RWPE2 (cell line): ENCODE data around the gene TMIE.
A peak's percentile ranks its signal among the peaks of the same experiment; 100 is the strongest.

Experiments
- ATAC-seq: fragments of 200-7000 bp; cut with Tn5 transposase; 3 replicates; pipeline ENCODE4 v1.9.1; 2021; ENCODE audit warnings: low read depth
- DNase-seq: peaks from one replicate; pipeline ENCODE4 v3.0.0-alpha.2; 2020; ENCODE audit warnings: low spot score
- H3K27ac ChIP-seq: fragments of 450-650 bp; 2 replicates; pipeline ENCODE4 v1.5.1; 2017; ENCODE audit warnings: mild to moderate bottlenecking; ENCODE audit not compliant: poor library complexity, severe bottlenecking
- H3K27me3 ChIP-seq: fragments of 250-450 bp; sonication (Bioruptor Pico); 2 replicates; pipeline ENCODE4 v1.5.1; 2021; ENCODE audit warnings: mild to moderate bottlenecking, moderate library complexity; ENCODE audit not compliant: insufficient read depth, poor library complexity, severe bottlenecking
- H3K36me3 ChIP-seq: fragments of 250-450 bp; sonication (Bioruptor Pico); 2 replicates; pipeline ENCODE4 v1.5.1; 2020; ENCODE audit warnings: low read depth, mild to moderate bottlenecking, moderate library complexity
- H3K4me1 ChIP-seq: fragments of 250-450 bp; sonication (Bioruptor Pico); 2 replicates; pipeline ENCODE4 v1.5.1; 2021; ENCODE audit warnings: mild to moderate bottlenecking, moderate library complexity; ENCODE audit not compliant: insufficient read depth, poor library complexity, severe bottlenecking
- H3K4me3 ChIP-seq: fragments of 250-450 bp; sonication (Bioruptor Pico); 2 replicates; pipeline ENCODE4 v1.5.1; 2021; ENCODE audit warnings: mild to moderate bottlenecking, moderate library complexity; ENCODE audit not compliant: severe bottlenecking
- H3K9me3 ChIP-seq: fragments of 250-450 bp; sonication (Bioruptor Pico); 2 replicates; pipeline ENCODE4 v1.5.1; 2021; ENCODE audit warnings: mild to moderate bottlenecking, moderate library complexity; ENCODE audit not compliant: severe bottlenecking
- TF ChIP-seq, protein P1 (sequence below): fragments of 450-650 bp; IDR thresholded peaks from one replicate; pipeline ENCODE4 v1.5.1; 2017; ENCODE audit warnings: mild to moderate bottlenecking, moderate library complexity; ENCODE audit not compliant: poor library complexity, severe bottlenecking

The TMIE gene

DNA sequence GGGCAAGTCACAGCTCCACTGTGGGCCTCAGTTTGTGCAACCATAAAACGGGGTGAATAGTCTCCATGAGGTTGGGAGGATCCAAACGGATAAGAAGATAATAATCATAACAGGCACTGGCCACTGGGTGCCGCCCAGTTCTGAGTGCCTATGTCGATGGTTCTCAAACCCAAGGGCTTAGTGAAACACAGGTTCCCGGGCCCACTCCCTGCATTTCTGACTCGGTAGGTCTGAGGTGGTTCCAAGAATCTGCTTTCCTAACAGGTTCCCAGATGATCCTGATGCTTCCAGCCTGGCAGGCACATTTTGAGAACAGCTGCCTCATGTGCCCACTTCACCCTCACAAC, 28.9 kb upstream of the TMIE start:
- Histone ChIP-seq H3K4me3 (no peak overlapping the region), H3K9me3 (no peaks in the 10 kb centered on the region), H3K27ac (no peak overlapping the region), H3K4me1 (no peaks in the 10 kb centered on the region), H3K27me3 (no peaks in the 10 kb centered on the region), H3K36me3 (peaks cover 61% of the 10 kb centered on the region)
- TF ChIP-seq, protein P1, sequence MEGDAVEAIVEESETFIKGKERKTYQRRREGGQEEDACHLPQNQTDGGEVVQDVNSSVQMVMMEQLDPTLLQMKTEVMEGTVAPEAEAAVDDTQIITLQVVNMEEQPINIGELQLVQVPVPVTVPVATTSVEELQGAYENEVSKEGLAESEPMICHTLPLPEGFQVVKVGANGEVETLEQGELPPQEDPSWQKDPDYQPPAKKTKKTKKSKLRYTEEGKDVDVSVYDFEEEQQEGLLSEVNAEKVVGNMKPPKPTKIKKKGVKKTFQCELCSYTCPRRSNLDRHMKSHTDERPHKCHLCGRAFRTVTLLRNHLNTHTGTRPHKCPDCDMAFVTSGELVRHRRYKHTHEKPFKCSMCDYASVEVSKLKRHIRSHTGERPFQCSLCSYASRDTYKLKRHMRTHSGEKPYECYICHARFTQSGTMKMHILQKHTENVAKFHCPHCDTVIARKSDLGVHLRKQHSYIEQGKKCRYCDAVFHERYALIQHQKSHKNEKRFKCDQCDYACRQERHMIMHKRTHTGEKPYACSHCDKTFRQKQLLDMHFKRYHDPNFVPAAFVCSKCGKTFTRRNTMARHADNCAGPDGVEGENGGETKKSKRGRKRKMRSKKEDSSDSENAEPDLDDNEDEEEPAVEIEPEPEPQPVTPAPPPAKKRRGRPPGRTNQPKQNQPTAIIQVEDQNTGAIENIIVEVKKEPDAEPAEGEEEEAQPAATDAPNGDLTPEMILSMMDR: no peak
- DNase-seq: no peak
- no peak for ATAC-seq

DNA sequence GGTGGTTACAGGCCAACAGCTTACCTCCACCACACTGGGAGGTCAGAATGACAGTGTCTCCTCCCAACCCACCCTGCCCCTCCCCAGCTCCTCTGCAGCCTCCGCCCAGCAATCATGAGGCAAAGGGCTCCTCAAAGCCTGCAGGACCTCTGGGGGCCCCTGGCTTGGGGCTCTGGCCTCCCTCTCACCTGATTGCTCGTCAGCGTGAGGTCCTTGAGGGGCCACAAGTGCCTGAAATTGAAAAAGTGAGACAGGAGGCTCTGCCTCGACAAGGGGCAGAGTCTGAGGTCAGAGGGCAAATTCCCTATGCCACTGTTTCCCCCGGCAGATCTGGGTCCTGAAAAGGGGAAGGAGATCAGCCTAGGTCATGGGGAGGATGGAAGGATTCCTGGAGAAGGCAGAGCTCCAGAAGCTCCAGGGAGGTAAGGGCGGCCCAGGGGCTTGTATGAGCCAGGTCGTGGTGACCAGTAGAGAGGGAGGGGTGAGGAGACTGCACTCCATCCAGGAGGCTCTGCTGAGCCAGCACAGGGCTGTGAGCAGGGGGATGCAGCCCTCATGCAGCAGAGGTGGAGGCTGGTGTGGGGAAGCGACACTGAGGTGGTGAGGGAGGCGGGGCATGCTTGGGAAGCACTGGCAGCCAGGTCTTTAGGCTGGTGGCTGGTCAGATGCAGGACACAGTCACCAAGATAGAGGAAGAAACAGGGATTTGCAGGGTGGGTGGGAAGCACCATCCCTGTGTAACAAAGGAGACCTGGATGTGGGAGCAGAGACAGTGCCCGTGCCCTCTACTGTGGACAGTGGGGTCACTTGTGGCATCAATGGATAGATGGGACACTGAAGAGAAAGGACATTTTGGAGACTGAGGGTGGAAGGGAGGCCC, 27.8 kb upstream of the TMIE start:
- no peaks in the 10 kb centered on the region for H3K4me1 ChIP-seq
- TF ChIP-seq, protein P1: no peak
- H3K4me3 ChIP-seq: no peak overlapping the region
- DNase-seq (peak; percentile 37), ATAC-seq (no peak)
- no peak overlapping the region for H3K27ac ChIP-seq
- no peaks in the 10 kb centered on the region for H3K9me3 ChIP-seq
- peaks cover 71% of the 10 kb centered on the region for H3K36me3 ChIP-seq
- H3K27me3 ChIP-seq: no peaks in the 10 kb centered on the region

DNA sequence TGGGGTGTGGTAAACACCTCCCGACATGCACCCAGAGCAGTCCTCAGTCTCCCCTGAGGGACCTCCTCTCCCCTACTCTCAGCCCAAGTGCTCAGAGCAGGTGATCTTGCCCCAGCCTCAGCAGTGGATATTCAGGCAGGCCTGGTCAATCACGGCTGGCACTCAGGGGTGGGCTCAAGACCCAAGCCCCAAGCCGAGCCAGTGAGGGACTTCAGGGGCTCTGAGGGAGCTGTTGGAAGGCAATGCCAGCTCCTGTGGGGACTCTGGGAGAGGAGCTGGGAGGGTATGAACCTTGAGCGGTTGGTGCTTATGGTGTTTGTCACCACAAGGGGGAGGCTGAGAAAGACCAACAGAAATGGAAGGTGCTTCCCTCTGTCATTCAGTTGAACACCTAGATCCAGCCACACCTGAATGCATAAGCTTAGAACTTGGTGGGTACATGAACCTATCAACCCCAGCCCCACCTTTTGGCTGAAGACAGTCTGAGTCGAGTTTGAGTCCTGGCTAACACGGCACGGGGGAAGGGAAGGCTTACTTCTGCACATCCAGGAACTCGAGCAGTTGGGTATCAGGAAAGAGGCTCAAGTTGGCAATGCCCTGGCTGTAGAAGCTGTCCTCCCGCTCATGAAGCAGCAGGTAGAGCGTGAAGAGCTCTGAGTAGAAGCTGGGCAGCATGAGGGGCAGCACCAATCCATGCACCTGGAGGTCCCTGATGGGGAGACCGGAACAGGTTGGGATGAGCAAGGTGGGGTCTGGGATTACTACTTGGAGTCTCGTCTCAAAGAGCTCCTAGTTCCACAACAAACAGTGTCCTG, 27.0 kb upstream of the TMIE start:
- Histone ChIP-seq H3K9me3 (no peaks in the 10 kb centered on the region), H3K4me1 (no peaks in the 10 kb centered on the region), H3K4me3 (no peak overlapping the region), H3K27ac (no peak overlapping the region), H3K27me3 (no peaks in the 10 kb centered on the region), H3K36me3 (peaks cover 80% of the 10 kb centered on the region)
- TF ChIP-seq, protein P1: peak; percentile 17
- ATAC-seq (no peak), DNase-seq (peak; percentile 30)

DNA sequence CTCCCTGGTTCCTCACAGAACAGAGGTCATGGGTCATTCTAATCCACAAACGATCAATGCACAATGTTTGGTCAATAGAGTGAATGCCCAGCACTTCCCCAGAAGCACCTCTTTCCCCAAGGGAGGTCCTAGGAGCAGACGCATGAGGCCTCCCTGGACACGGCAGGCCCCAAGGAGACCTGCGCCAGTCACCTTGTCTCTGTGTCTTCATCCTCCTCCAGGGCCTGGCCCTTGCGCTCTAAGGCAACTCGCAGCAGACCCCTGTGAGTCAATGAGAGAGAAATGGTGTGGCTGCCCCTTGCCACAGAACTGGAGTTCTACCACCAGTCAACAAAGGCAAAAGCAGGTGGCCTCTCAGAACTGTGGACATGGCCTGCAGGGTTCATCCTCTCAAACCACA, 25.8 kb upstream of the TMIE start:
- ATAC-seq: no peak
- Histone ChIP-seq H3K4me3 (no peak overlapping the region), H3K27me3 (no peaks in the 10 kb centered on the region), H3K9me3 (no peaks in the 10 kb centered on the region), H3K36me3 (peaks cover 92% of the 10 kb centered on the region), H3K27ac (no peak overlapping the region), H3K4me1 (no peaks in the 10 kb centered on the region)
- DNase-seq: peak; percentile 20
- TF ChIP-seq, protein P1: no peak
